T47D (cell line): Measurements from ENCODE around the gene IL2RA.
A peak's percentile ranks its signal among the peaks of the same experiment; 100 is the strongest.

ENCODE experiments used
- DNase-seq, 2 experiments: peaks; one replicate each; pipeline versions ENCODE4 v3.0.0 to v3.0.0-alpha.2; 2011 to 2012; ENCODE audit warnings: low read depth in 1 of 2, low spot score in 1 of 2
- JUND ChIP-seq: IDR thresholded peaks from 2 replicates; pipeline ENCODE4 v1.6.1; 2012; ENCODE audit warnings: low read depth
- in situ Hi-C: cut with HindIII; loops from 2 replicates; pipeline ENCODE4 v1.10.0; 2016; ENCODE audit warnings: low sequenced_read_pairs, low pct_unique_long_range_greater_than_20kb

Gene IL2RA

DNA sequence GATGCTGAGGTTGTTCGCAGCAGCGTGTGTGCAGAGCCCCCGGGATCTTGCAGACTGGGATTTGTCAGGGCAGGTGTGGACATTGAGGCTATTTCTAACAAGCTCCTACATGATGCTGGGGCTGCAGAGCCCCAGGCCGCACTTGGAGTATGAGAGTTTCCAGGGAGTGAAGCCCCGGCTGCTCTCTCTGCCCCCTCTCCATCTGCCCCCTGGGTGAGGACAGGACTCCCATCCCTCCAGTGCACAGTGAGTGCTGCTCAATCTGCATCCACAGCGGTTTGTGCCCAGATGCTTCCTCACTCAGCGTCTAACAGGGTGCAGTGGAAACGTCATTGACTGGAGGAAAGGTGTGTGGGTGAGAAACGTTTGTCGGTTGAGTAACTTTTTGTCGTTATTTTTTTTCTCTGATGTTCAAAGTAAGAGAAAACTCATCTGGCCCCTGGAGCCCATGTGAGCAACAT is 25.3 kb downstream of the IL2RA start:
- DNase-seq, result no peak
- in situ Hi-C loops, result no loop called here
- TF ChIP-seq JUND, result no peak

DNA sequence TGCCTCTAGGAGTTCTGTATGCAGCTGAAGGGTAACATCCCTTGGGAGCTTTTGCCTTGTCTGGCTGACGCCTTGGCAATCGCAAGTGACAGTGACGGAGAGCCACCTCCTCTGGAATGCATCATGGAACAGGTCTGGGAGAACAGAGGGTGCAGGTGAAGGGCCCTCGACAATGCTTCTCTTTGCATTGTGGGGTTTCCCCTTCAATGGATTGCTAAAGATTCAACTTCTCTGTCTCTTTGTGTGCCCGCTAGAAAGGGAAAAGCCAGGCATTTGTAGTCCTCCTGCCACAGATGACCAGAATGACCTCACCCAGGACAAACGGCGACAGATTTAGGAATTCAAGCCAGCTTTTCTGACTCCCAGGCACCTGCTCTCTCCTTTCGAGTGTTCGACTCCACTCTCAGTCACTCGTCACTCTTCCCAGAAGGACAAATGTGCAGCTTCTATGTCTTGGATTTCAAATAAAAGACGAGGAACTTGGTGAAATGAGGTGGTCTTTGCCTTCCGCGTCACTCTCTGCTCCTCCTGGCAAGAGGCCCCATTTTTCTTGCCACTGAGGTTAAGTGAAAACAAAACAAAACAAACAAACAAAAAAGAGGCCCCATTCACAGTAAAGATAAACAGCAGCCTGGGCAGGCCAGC is 26.1 kb downstream of the IL2RA start:
- in situ Hi-C loops, result no loop called here
- no peak for DNase-seq
- no peak for TF ChIP-seq JUND

DNA sequence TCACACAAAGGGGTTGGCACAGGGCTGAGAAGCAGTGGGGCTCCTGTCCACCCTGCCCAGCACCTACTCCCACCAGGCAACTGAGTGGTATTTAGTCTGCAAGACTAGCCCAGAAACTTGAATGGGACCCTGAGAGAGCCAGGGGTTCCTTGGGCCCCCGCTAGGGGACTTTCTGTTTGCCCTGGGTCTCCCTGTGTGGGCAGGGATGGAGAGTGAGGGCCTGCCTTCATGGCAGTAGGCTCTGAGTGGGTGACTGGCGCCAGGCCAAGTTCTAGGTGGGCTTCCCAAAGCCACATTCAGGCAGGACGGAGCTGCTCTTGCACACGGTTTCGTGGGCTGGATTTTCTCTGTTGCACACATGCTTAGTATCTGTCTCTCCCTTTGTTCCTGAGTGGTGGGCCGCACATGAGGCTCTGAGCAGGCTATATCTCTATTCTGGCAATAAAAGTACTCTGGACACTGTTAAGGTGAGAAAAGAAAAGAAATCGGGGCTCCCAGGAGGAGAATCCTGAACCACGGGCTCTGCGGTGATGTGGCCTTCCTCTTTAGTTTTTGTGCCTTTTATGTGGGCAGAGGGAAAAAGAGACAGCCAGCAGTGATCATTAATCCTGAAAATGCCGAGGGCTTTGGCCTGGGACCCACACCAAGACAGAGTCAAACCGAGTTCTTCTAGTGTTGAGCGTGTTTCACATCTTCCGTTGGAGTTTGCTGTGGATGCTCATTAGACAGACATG is 26.9 kb downstream of the IL2RA start:
- TF ChIP-seq JUND, result no peak
- in situ Hi-C loops, result no loop called here

DNA sequence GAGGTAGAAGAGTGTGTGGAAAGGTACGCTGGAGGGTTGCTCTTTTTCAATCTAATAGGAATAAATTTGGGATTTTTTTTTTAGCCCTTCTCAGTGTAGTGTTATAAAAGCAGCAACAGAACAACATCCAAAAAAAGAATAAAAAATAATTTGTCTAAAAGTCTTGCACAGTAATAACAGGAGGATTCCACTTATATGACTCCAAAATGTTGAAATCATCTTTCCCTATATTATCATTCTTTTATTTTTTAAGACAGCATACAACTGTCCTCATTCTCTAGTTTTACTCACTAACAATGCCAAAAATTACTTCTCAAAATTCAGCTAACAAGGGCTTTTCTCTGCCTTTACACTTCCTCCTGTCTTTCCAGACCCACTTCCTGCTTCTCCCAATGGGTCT is 27.8 kb downstream of the IL2RA start:
- no peak for DNase-seq
- in situ Hi-C loops, result no loop called here
- no peak for TF ChIP-seq JUND

More for the DNA sequence above, 26.9 kb downstream of the IL2RA start:
- no peak for DNase-seq

DNA sequence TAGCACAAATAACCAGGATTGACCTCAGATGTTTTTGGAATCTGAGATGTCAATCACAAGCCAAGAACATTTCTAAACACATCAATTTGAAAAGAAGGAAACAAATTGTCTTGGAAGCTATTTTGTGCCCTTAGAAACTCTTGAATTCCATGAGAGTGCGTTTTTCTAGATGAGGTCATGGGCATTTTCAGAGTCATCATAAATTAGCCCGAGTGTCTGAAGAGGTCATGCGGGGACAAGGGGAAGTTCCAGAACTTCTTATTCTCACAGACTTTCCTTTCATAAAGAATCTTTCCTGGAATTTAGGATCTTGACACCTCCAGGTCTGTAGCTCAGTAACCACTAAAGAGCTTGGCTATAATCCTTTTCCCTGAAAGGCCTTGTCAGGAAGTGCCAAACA is 28.2 kb downstream of the IL2RA start:
- in situ Hi-C loops, result no loop called here
- DNase-seq, result no peak

GRCh38 chr10:6030940-6031339 is 31.2 kb downstream of the IL2RA start:
- no peak for DNase-seq
- TF ChIP-seq JUND, result no peak
- in situ Hi-C loops, result no loop called here

More for the DNA sequence above, 28.2 kb downstream of the IL2RA start:
- no peak for TF ChIP-seq JUND

GRCh38 chr10:6030217-6030616 is 31.9 kb downstream of the IL2RA start:
- in situ Hi-C loops, result no loop called here
- TF ChIP-seq JUND, result no peak
- DNase-seq, result no peak

DNA sequence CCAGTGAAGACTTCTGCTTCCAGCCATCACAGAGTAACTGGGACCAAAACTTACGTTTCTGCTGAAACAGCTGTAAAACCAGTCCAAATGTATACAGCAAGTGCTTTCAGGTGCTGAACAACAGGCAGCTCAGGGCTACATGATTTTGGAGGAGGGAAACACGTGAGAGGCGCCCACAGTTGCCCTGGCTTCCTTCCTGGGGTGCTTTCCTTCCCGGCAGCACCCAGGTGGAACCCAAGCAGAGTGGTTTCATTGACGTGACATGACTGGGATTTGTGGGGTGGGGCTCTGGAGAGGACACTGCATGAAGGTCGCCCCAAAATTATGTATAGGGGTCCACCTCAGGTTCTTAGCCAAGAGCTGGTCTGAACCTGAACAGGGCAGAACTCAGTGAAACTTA is 34.2 kb downstream of the IL2RA start:
- in situ Hi-C loops, result no loop called here
- no peak for DNase-seq
- no peak for TF ChIP-seq JUND

GRCh38 chr10:6025683-6026255 is 36.4 kb downstream of the IL2RA start:
- no peak for DNase-seq
- no peak for TF ChIP-seq JUND
- in situ Hi-C loops, result no loop called here

- no peak for DNase-seq
- in situ Hi-C loops, result no loop called here
- TF ChIP-seq JUND, result no peak
Measured at GRCh38 chr10:6024334-6024682, 37.9 kb downstream of the IL2RA start.

DNA sequence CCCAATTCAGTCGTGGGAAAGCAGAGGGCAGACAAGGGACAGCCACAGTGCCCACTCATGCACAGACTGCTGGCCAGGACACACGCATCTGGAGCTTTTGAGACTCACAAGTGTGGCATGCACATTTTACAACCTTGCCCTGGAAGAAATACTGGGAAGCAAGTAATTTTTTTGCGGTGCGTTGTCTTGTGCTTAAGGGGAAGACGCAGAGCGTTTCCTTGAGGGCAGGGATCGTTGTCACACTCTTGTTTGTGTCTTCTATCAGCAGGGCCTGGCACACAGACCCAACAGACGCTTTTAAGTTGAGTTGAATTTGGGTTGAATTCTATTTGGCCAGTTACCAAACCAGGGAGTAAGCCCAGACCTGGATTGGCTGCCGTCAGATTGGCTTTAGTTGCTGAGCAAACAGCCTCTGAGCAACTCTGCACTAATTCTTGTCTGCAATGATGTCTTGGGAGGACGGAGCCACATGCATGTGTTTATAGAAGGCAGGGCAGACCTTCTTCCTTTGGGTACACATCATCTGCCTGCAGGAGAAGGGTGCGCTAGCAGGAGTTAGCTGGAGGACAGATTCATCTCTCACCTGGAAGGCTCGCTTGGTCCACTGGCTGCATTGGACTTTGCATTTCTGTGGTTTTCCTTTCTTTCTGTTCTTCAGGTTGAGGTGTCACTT is 38.4 kb downstream of the IL2RA start:
- TF ChIP-seq JUND, result no peak
- DNase-seq, result peak; percentile 43 to 56
- in situ Hi-C loops, result no loop called here

- DNase-seq, result peak in 1 of 2 experiments; percentile 30
- no peak for TF ChIP-seq JUND
- in situ Hi-C loops, result no loop called here
Measured at GRCh38 chr10:6022660-6023059, 39.5 kb downstream of the IL2RA start.

DNA sequence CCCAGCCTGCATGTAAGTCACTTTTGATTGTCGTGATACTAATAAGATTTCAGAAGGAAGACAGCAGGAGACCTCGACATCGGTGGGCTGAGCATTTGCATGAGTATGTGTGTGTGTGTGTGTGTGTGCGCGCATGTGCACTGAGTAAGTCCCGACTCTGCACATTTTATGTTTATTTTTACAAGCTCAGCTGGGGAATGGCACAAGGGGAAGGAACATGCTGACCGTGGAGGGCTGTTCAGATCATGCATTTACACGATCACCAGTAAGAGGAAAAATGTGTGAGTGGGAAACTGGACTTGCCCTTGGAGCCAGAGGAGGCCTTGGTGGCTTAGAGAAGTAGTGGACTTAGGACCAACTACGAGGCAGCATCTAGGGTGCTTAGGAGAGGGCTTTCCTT is 41.3 kb downstream of the IL2RA start:
- in situ Hi-C loops, result no loop called here
- TF ChIP-seq JUND, result no peak
- no peak for DNase-seq
